HG03342 (cell line): ENCODE measurements around the gene SF3A1.

Experiments used
- ATAC-seq: cut with Tn5 transposase; IDR thresholded peaks from one replicate; pipeline ENCODE4 v1.9.1; 2021; ENCODE audit warnings: mild to moderate bottlenecking, moderate library complexity; ENCODE audit not compliant: unreplicated experiment

The SF3A1 gene

DNA sequence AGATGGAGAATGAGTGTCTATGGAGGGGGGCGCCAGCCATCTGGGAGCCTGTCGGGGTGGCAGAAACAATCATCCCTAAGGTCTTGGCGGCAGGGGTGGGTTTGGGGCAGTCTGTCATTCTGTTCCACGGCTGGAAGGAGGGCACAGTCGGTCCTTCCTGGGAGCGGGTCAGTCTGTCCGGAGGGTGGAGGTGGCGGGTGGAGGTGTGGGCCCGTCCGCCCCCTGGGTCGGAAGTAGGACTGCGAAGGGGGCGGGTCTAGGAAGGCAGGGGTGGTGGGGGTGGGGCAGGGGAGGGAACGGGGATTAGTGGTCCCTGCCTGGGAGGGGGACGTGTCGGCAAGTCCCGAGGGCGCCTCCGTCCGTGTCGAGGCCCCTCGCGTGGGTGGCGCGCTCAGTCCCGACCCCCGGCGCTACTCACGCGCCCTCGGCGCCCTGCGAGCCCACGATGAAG is 30.4 kb downstream of the SF3A1 start:
- ATAC-seq, result peak; percentile 17

DNA sequence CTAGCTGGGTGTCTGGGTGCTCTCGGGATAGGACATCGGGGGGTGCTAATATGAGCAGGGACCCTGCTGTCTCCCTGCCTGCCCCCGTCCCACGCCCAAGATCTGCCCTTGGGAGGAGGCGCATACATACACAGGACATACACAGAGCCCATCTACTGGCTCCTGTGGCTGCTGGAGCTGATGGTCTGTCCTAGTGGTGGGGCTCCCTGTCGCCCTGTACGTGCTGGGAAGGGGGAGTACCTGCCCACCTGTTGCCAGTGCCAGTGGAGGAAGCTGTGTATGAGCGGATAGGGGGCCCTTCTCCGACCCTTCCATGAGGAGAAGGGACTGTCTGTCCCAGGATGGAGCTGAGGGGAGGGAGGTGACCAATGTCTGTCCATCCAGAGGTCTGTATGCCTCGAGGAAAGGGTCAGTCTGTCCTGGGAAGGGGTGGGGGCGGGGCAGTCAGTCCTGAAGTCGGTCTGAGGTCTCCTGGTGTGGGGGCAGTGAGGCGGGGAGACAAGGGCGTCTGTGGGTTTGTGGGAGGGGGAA is 30.9 kb downstream of the SF3A1 start:
- no peak for ATAC-seq

DNA sequence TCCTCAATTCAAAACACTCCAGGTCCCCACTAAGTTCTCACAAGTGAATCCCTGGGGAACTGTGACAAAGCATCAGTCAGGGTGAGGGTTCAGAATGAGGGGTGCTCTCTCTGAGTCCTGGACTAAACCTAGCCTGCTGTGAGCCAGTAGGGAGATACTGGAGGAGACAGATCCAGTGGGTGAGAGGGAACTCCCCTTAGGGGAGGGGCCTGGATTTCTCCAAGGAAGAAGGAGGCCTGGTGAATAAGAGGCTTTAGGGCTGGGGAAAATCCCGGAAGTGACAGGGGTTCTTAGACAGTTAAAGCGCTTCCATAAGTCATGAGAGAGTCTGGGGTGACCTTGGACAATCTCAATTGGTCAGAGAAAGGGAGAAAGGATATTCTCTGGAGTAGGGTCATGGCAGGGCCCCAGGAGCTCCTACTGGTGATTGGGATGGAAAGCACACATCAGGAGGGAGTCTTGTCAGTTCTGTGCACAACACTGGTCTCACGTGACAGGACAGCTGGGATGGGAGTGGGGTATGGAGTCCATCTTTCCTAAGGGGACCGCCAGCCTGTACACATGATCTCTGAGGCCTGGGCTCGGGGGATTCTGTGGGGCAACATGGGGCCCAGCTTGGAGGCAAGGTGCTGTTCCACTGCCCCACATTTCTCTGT is 31.5 kb downstream of the SF3A1 start:
- no peak for ATAC-seq

GRCh38 chr22:30324014-30324730 is 32.5 kb downstream of the SF3A1 start:
- ATAC-seq, result no peak

DNA sequence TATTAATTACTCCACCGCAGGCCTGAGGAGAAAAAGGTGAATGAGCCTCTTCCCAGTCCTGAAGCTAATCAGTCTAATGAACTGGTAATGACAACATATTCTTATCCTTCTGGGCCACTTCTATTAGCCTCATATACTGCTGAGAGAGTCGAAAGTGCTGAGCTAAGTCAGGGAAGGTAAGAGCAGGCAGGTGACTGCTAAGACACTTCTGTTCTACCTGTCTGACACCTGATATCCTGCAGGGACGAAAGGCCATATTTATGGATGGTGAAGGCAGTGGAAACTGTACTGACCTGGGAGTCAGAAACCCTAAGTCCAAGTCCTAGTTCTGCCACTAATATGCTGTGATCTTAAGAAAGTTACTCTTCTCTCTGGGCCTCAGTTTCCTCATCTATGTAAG is 33.4 kb downstream of the SF3A1 start:
- no peak for ATAC-seq

DNA sequence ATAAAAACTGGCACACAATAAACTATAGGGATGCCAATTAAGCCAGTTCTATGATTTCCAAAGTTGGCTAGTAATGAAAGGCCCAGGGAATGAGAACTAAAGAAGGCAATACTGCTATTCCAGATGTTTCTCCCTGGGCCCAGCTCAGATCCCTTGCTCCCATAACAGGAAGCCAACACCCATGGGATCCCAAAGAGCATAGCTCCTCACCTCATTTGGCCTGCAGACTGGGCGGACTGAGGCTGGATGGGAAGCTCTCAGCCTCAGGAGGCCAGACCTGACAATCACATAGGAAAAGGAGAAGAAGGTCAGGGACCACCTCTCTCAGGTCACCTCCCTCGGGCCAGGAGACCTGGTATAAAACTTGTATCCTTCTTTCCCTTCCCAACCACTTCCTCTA is 35.2 kb downstream of the SF3A1 start:
- ATAC-seq, result no peak

DNA sequence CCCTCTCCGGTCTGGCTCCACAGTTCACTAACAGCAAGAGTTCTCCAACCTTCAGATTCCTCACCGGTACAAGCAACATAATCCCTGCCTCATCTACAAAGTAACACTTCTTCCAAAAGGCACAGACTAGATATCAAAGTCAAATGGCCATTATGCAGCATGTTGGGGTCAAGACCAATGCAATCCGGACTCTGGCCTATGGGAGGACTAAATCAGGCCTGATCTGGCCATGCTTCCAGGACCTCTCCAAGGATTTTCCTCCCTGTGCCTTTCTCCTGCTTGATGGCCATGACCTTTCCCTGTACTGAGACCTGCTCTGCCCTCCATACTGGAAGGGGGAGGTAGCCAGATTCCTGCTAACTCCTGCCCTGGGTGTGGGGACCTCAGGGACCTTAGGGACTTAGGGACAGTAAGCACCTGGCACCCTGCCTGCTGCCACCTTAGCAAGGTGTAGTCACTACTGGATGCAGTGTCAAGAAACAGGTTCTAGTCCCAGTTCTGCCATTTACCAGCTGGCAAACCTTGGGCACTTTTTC is 36.6 kb downstream of the SF3A1 start:
- no peak for ATAC-seq

DNA sequence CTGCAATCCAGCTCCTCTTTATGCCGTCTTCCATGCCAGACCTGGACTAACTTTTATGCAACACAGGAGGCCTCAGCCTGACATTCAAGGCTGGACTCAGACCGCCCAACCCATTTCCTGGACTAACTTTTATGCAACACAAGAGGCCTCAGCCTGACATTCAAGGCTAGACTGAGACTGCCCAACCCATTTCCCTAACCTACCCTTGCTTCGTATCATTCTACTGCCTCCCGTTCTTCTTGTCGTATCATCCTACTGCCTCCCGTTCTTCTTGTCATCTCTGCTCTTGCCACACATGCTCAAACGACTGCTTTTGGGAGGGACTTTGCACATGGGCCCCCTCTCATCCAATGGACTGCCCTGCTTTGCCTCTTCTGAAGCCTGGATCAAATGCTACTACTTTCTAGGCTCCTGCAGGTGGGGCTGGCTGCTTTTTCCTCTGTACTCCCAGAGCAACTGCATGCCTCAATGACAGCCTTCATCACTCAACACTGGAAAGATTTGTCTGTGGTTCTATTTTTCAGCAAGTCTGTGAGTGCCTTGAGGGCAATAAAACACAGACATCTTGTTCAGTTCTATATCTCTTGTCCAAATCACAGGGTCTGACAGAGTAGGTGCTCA is 37.8 kb downstream of the SF3A1 start:
- ATAC-seq, result no peak

GRCh38 chr22:30317778-30318177 is 38.9 kb downstream of the SF3A1 start:
- no peak for ATAC-seq

DNA sequence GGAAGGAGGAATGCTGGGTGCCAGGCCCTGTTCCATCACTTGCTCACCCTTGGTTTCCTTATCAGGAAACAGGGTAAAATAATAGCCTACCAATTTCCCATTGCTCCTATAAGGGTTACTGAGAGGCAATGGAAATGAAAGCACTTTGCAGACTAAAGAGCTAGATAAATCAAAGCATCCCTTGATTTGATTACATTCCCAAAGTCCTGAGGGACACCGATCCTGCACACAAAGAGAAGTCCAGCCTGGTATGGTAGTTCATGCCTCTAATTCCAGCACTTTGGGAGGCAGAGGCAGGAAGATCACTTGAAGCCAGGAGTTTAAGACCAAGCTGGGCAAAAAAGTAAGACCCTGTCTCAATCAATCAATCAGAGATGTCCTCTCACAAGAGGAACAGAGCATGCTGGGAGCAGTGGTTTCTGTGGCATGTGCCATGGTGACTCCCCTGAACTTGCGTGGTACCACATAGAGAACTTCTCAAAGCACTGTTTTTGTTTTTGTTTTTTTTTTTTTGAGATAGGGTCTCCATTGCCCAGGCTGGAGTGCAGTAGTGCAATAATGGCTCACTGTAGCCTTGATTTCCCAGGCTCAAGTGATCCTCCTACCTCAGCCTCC is 40.6 kb downstream of the SF3A1 start:
- no peak for ATAC-seq

DNA sequence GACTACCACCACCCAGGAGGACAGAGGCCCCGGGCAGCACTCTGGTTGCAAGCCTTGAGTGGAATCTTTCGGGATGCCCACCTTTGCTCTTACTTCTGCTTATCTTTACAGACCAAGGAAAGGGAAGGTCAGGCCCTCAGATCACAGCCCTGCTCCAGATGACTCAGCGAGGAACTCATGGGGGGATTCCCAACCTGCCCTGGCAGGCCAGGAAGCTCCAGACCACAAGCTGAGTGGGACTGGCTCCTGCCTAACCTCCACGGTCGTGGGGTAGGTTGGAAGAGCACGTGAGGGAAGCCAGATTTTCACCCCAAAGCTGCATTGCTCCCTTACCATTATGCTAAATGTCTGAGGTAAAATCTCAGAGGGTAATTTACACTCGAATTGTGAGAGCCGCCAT is 41.8 kb downstream of the SF3A1 start:
- ATAC-seq, result no peak

GRCh38 chr22:30313527-30314363 is 42.9 kb downstream of the SF3A1 start:
- no peak for ATAC-seq

- no peak for ATAC-seq
These were observed 44.6 kb downstream of the SF3A1 start for GRCh38 chr22:30312053-30312452.

DNA sequence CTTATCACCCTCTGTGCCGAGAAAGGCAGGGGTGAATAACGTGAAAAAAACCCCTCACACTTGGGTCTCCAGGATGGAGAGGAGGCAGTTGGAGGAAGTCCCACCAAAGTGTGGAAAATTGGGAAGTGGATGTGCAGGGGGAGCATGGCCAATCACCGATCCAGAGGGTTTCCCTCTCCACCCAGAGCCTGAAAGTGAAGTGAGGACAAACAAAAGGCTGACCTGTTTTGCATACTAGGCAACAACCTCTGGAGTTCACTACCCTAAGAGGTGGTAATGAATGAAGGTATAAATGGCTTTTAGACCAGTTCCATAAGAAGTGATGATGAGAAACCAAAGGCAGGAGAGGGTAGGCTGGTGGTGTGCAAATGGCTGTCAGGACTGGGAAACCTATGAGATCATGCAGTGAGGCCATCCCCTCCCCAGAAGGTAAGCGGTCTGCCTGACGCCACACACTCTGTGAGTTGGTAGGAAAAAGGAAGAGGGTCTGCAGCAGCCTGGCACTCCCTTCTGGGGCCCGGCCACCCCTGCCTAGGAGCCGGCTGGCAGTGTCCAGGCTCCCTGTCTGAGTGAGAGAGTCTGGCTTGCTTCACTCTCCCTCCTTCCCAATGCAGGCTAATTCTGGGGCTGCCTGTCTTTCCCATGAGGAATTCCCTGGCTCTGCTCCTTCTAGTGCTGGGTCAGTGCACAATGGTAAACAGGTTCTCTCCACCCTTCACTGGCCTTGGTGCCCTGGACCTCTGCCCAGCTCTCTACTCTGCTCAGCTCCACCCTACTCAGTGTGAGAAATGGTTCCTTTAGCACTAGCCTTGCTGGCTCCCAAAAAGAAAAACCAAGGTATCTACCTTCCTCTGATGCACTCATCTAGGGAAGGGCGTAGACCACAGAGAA is 45.6 kb downstream of the SF3A1 start:
- ATAC-seq, result no peak

- ATAC-seq, result peak; percentile 39
These were observed 46.5 kb downstream of the SF3A1 start for GRCh38 chr22:30309951-30310741.

- ATAC-seq, result no peak
These were observed 48.0 kb downstream of the SF3A1 start for GRCh38 chr22:30308518-30309230.

- ATAC-seq, result no peak
These were observed 48.6 kb downstream of the SF3A1 start for GRCh38 chr22:30308093-30308492.

DNA sequence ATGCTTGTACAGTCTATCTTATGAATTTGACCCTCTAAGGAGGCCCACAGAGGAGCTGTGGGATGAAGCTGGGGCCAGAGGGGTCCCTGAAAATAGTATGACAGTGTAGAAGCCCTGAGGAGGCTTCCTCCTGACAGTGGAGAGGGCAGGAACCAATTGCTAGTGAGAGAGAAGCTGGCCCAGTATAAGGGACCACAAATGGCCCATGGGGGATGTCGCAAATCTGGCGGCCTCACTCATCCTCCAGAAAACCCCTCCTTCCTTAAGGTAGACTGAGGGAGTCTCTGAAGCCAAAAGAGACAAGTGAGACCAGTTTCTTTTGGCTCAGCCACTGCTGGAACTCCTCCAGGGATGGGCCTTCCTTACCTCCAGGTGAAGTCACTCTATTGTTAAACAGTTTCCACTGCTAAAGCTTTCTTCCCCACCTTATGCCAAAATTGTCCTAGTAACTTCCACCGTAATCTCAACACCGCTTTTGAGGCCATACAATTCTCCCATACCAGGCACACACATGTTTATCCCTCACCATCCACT is 49.6 kb downstream of the SF3A1 start:
- ATAC-seq, result no peak
